GM21825 (cell line): Measurements from ENCODE around the gene MYDGF.

Experiments used
- ATAC-seq: cut with Tn5 transposase; IDR thresholded peaks from one replicate; pipeline ENCODE4 v1.9.1; 2021; ENCODE audit warnings: mild to moderate bottlenecking, moderate library complexity; ENCODE audit not compliant: unreplicated experiment

The MYDGF gene

DNA sequence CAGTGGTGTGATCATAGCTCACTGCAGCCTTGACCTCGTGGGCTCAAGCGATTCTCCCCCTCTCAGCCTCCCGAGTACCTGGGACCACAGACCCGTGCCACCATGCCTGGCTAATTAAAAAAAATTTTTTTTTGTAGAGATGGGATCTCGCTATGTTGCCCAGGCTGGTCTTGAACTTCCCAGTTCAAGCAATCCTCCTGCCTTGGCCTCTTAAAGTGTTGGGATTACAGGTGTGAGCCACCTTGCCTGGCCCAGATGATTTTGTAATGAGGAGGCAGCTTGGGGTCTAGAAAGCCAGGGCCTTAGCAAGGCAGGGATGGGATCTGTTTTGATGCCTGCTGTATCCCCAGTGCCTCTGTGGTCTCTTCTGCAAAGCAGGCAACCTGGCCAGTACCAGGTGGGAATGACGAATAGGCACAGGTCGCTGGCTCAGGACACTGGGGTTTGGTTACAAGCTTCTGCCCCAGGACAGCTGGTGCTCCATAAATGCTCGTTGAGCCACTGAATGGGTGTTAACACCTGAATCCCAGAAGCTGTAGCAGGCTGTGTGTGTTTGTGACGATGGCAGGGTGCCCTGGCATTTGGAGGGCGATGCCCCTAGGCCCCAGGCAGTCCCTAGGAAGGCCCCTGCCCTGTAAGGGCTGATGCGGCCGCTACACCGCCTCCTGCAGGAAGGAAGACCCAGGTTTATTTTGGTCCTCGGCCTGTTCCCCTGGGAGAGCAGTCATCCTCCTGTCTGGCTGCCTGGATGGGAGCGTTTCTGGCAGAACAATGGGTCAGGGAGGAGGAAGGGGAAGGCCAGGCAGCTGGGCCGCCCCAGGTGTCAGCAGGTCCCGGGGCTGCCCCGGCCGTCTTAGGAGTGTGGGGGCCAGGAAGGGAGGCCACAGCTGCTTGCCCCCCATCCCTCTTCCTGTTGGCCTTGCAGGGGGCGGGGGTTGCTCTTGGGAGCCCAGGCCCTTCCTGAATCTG lies 22.2 kb downstream of the MYDGF start:
- ATAC-seq: no peak

GRCh38 chr19:4645718-4646117 lies 24.4 kb downstream of the MYDGF start:
- ATAC-seq: no peak

GRCh38 chr19:4642625-4643024 lies 27.5 kb downstream of the MYDGF start:
- ATAC-seq: no peak

GRCh38 chr19:4641132-4641531 lies 29.0 kb downstream of the MYDGF start:
- no peak for ATAC-seq

DNA sequence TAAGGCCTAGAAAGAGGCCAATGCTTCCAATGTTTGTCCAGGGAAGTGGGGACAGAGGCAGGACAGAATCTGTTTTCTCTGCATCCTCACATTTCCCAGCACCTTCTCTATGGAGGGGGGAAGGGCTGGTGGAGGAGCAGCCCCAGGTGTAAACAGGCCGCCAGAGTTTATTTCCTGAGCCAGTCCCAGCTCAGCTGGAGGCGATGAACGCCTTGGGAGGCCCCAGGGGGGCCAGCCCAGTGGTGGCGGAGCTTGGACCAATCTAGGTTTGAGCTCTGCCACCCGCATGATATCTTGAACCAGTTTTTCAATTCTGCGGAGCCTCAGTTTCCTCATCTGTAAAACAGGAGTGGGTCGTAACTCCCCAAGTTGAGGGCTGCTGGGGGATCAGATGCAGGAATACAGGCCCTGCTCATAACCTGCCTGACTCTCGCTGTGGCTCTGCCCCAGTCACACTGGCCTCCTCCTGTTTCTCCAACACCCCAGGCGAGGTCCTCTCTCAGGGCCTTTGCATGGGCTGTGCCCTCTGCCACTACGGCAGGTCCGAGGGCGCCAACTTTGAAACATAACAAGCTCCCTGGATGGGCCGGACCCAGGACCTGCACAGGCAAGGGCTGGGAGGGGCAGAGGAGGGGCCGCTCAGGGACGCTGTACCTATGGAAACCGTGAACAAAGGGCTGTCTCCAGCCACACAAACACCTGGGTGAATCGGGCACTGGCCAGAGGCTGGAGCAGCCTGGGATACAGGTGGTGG lies 29.7 kb downstream of the MYDGF start:
- ATAC-seq: no peak

- ATAC-seq: peak; percentile 10
These were observed 30.5 kb downstream of the MYDGF start for GRCh38 chr19:4639531-4640246.

- ATAC-seq: peak; percentile 58
These were observed 31.2 kb downstream of the MYDGF start, which contains the start of gene TNFAIP8L1 for GRCh38 chr19:4638828-4639530. TSS of gene TNFAIP8L1 (plus strand) at chr19:4639516. CDS start at chr19:4651870, 12,354 bp downstream.

DNA sequence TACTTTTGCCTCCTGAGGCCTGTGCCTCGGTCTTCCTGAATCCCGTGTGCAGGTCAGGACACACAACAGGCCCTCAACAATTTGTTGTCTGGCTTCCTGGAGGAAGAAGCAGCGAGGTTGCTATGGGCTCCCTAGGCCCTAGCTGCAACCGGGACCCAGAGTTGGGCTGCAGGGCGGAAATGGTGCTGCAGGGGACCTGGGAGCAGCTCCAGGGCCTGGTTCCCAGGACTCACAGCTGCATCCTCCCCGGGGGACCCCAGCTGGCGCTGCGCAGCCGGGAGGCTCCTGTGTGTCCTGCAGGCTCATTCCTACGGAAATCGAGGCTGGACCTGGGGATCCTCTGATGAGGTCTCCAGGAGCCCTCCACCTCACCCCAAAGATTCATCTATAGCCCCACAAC lies 31.8 kb downstream of the MYDGF start:
- no peak for ATAC-seq

DNA sequence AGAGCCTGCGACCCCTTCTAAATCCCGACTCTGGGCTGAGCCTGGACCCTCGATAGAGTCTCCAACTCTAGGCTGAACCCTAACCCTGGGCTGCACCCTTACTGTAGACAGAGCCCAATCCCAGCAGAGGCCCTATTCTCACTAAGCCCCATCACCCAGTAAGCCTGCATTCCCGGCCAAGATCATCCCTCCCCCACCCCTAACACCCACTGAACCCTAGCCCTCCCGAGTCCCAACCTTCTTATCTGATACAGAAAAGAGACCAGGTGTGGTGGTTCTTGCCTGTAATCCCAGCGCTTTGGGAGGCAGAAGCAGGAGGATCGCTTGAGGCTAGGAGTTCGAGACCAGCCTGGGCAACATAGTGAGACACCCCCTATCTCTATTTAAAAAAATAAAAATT lies 33.4 kb downstream of the MYDGF start:
- no peak for ATAC-seq

- ATAC-seq: no peak
These were observed 33.9 kb downstream of the MYDGF start for GRCh38 chr19:4636151-4636717.

GRCh38 chr19:4635754-4636116 lies 34.4 kb downstream of the MYDGF start:
- no peak for ATAC-seq

DNA sequence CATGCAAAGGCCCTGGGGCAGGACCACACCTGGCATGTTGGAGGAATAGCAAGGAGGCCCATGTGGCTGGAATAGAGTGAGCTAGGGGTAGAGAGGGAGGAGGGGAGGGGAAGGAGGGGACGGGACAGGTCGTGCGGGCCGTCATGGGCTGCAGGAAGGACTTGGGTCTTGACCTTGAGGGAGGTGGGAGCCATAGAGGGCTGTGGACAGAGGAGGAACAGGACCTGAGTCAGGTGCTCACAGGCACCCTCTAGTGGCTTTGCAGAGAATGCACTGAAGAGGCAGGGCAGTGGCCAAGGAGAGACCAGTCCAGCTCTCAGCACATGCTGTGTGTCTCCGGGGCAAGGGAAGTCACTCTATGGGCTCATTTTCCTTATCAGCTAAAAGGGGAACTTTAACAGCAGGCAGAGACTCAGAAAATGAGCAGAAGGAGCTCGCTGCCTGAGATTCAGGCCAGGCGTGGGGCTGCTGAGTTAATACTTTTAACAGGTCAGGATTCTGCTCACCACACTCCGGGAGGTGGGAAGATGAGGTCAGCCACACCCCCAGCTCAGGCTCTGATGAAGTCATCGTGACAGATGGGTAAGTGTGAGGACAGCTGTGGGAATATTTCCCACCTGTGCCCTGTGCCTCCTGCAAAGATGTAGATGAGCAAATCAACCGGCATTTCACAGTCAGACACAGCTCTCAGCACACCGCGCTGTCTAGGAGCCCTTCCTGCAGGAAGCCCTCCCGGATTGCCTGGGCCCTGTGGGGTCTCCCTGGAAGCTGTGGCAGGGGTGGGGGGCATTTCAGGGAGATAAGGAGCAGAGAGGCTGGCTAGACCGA lies 36.8 kb downstream of the MYDGF start:
- ATAC-seq: no peak

- no peak for ATAC-seq
These were observed 45.3 kb downstream of the MYDGF start for GRCh38 chr19:4624733-4625362.

GRCh38 chr19:4624301-4624700 lies 45.8 kb downstream of the MYDGF start:
- no peak for ATAC-seq

DNA sequence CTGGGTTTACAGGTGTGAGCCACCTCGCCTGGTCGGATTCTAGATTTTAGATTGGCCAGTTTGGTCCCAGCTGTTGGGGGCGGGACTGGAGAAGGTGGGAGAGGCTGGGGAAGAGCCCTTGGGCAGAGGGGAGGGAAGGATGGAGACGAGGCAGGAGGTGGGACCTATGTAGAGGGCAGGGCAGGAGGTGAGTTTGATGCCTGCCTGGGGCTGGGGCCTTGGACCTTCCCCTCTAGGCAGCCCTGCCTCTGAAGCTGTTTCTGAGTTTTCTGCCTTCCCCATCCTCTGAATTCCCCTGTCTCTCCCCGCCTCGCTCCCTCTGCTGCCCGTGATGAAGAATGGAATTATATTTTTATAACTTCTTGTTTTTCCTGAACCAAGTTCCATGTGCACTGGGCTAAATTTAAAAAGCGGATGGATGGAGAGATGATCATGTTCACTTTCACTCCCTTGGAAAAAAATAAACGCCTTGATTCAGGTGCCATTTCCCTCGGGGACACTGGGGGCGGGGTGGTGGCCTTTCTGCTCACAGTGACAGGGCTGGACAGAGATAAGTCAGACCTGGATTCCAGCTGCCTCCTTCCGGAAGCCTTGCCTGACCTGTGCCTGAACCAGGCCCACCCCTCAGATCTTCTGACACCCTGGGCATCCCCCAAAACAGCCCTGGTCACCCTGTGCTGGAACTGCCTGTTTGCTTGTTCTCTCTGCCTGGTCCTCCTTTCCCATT lies 47.3 kb downstream of the MYDGF start:
- ATAC-seq: no peak

GRCh38 chr19:4620675-4621074 lies 49.5 kb downstream of the MYDGF start:
- ATAC-seq: no peak

- ATAC-seq: no peak
These were observed 50.4 kb downstream of the MYDGF start for GRCh38 chr19:4619668-4620294.

GRCh38 chr19:4618019-4618418 lies 52.1 kb downstream of the MYDGF start:
- no peak for ATAC-seq
